ENCODE data around the gene NXF1. TPM values are rescaled to one million over a fixed set of nuclear protein-coding genes. Genes with fewer than 3 reads are reported as not detected.

The NXF1 gene
- total RNA-seq = 25.6 and 31.1 TPM in 2 replicates

DNA sequence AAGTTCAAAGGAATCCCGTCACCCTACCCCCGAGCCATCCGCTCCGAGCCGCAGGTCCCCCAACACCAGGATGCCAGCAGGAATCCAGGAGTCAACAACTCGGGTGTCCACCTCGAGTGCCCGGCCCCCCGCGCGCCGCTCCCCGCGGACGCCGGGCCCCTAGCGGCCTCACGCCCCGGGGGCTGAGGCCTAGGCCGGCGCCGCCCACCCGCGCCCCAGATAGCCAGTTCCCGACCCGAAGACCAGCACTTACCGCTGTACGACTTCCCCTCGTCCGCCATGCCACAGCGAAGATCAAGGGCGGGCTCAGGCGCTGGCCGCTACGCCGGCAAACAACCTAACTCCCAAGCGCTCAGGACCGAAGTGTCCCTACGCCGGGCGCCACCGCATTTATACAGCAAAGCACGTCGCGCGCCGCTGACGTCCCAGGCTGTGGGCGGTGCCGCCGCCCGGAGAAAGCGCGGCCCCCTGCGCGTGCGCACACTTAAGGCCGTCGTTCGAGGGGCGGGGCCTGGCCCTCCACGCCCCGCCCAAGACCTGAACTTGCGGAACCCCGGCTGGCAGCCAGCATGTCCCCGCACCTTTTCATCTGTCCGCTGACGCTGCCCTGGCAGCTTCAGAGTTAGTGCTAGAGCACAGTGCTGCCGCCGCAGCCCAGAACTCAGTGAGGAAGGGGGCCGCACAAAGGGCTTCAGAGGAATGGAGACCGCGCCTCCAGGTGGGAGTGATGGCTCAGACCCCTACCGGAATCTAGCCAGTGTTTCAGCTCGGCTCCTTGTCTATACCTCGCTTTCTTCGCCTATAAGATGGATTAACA, at the start of gene NXF1:
Gene NXF1, minus strand, starts transcription at position 365 of the 817 bp plus-strand sequence. Its CDS starts 84 bp downstream, at position 281.
- Histone ChIP-seq H3K27me3 (ENCODE audit: insufficient read depth, low read length) (no peaks in the 10 kb centered on the region), H3K27ac (ENCODE audit: low read depth, low read length) (peak within 1 kb of the TSS; percentile 79), H3K4me2 (ENCODE audit: insufficient read depth, low read length) (peak within 1 kb of the TSS; percentile 99), H3K36me3 (ENCODE audit: insufficient read depth, low read length) (peaks cover 37% of the 10 kb centered on the region), H3K4me3 (ENCODE audit: insufficient read depth, low read length) (peak within 1 kb of the TSS; percentile 92), H4K20me1 (ENCODE audit: insufficient read depth, low read length) (peaks cover 23% of the 10 kb centered on the region), H3K79me2 (ENCODE audit: insufficient read depth, low read length) (peaks cover 43% of the 10 kb centered on the region), H3K4me1 (ENCODE audit: insufficient read depth, low read length) (peaks cover 27% of the 10 kb centered on the region), H2AFZ (ENCODE audit: low read length) (peak within 1 kb of the TSS; percentile 70), H3K9me3 (ENCODE audit: low read depth, low read length) (no peaks in the 10 kb centered on the region)
- DNase-seq (ENCODE audit: insufficient read length, low spot score, missing footprints) = peak; percentile 99
- TF ChIP-seq CTCF (IDR thresholded peaks at IDR 0.05; ENCODE audit: extremely low read depth, low read depth, low read length) = no peak

DNA sequence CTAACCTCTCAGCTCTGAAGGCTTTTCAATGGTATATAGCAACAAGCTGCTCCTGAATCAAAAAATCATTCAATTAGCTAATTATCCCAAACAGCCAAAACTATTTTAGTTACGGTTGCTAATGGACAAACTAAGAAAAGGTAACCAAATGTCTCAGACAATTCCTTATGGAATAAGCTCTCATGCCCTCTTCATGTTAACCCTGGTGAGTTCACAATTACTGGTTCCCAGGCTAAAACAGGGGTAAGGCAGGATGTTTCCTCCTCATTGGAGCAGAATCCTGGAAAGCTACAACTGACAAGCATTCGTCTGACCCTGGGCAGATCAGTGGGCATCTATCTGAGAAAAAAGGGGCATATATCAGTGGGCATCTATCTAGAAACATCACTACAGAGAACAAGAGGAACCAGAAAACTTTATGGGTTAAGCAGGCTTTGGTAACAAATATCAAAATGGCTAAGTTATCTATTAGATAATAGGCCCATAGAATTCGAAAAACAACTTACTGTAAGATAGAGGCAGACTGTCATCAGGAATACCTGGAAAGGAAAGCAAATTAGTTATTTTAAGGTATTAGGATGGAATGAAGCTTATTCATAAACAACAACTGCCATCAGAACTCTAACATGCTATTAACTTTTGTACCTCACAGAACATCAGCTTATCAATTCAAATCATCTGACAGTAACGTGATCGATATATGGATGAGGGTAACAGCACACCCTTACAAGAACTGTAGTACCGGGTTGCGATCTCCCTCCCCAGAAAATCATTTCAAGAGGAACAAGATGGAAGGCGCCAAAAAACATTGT, 49.0 kb upstream of the NXF1 start:
- Histone ChIP-seq H2AFZ (ENCODE audit: low read length) (no peak overlapping the region), H3K79me2 (ENCODE audit: insufficient read depth, low read length) (peaks cover 36% of the 10 kb centered on the region), H3K4me2 (ENCODE audit: insufficient read depth, low read length) (peak overlapping the region; percentile 94), H3K4me3 (ENCODE audit: insufficient read depth, low read length) (peak overlapping the region; percentile 100), H3K36me3 (ENCODE audit: insufficient read depth, low read length) (peaks cover 37% of the 10 kb centered on the region), H4K20me1 (ENCODE audit: insufficient read depth, low read length) (peaks cover 40% of the 10 kb centered on the region), H3K27ac (ENCODE audit: low read depth, low read length) (peak overlapping the region; percentile 74), H3K9me3 (ENCODE audit: low read depth, low read length) (no peaks in the 10 kb centered on the region), H3K4me1 (ENCODE audit: insufficient read depth, low read length) (peaks cover 32% of the 10 kb centered on the region), H3K27me3 (ENCODE audit: insufficient read depth, low read length) (no peaks in the 10 kb centered on the region)
- TF ChIP-seq CTCF (IDR thresholded peaks at IDR 0.05; ENCODE audit: extremely low read depth, low read depth, low read length) = no peak
- no peak for DNase-seq (ENCODE audit: insufficient read length, low spot score, missing footprints)

GRCh38 chr11:62853279-62853965, 48.2 kb upstream of the NXF1 start:
- peak overlapping the region; percentile 94 for H3K4me2 ChIP-seq (ENCODE audit: insufficient read depth, low read length)

More at GRCh38 chr11:62853279-62853965, 48.2 kb upstream of the NXF1 start:
- Histone ChIP-seq H4K20me1 (ENCODE audit: insufficient read depth, low read length) (peaks cover 40% of the 10 kb centered on the region), H3K27me3 (ENCODE audit: insufficient read depth, low read length) (no peaks in the 10 kb centered on the region), H3K4me3 (ENCODE audit: insufficient read depth, low read length) (peak overlapping the region; percentile 100), H2AFZ (ENCODE audit: low read length) (no peak overlapping the region), H3K27ac (ENCODE audit: low read depth, low read length) (peak overlapping the region; percentile 74), H3K4me1 (ENCODE audit: insufficient read depth, low read length) (peaks cover 32% of the 10 kb centered on the region), H3K36me3 (ENCODE audit: insufficient read depth, low read length) (peaks cover 37% of the 10 kb centered on the region), H3K79me2 (ENCODE audit: insufficient read depth, low read length) (peaks cover 36% of the 10 kb centered on the region), H3K9me3 (ENCODE audit: low read depth, low read length) (no peaks in the 10 kb centered on the region)
- no peak for TF ChIP-seq CTCF (IDR thresholded peaks at IDR 0.05; ENCODE audit: extremely low read depth, low read depth, low read length)
- DNase-seq (ENCODE audit: insufficient read length, low spot score, missing footprints) = no peak
